UCSD-AML1 (cell line): Measurements from ENCODE around the gene RBMS3.

Source experiments
- DNase-seq: peaks from one replicate; lab custom pipeline; 2025; ENCODE audit not compliant: unreplicated experiment; lab: John Stamatoyannopoulos, UW

Gene RBMS3

GRCh38 chr3:29852767-29853166, 571.9 kb downstream of the RBMS3 start:
- DNase-seq: no peak

GRCh38 chr3:29853841-29854397, 573.0 kb downstream of the RBMS3 start:
- DNase-seq: no peak

DNA sequence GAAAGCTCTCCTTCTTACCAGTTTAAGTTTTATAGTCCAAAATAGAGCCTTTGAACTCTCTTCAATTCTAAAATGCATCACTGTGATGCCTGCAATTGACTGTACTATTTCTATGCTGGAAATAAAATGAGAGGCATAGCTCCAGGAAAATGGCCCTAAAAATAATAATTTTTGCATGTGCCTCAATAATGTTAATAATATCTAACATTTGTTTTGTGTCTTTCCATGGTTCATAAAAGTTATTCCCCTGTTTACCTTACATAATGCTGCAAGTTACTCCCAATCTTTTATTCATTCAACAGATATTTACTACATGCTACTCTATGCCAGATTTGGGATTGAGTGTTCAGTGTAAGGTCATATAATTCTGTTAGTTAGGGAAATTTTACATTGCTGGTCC, 574.0 kb downstream of the RBMS3 start:
- no peak for DNase-seq

GRCh38 chr3:29859726-29860270, 578.9 kb downstream of the RBMS3 start:
- DNase-seq: no peak

DNA sequence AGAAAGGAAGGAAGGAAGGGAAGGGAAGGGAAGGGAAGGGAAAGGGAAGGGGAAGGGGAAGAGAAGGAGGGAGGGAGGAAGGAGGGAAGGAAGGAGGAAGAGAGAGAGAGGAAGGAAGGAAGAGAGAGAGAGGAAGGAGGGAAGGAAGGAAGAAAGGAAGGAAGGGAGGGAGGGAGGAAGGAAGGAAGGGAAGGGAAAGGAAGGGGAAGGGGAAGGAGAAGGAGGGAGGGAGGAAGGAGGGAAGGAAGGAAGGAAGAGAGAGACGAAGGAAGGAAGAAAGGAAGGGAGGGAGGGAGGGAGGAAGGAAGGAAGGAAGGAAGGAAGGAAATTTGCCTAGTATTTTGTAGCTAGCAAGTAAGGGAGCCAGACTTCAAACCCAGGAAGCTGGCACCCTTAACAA, 583.9 kb downstream of the RBMS3 start:
- DNase-seq: no peak

- DNase-seq: no peak
Measured at GRCh38 chr3:29868543-29869101, 587.8 kb downstream of the RBMS3 start.

DNA sequence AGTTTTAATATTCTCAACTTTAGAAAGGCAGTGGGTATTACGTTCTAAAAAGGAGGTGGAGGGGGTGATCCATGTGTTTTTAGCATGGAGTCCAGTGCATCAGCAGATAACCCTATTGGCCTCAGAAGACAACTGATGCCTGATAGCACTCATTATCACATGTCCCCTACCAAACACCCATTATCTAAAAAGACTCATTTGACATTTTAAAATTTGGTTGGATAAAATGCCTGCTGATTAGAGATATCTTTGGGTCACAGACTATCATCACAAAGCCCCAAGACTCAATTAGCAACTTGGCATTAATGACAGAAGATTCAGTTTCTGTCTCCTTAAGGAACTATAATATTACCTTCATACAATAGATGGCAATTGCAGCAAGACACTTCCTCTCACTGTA, 589.3 kb downstream of the RBMS3 start:
- no peak for DNase-seq

DNA sequence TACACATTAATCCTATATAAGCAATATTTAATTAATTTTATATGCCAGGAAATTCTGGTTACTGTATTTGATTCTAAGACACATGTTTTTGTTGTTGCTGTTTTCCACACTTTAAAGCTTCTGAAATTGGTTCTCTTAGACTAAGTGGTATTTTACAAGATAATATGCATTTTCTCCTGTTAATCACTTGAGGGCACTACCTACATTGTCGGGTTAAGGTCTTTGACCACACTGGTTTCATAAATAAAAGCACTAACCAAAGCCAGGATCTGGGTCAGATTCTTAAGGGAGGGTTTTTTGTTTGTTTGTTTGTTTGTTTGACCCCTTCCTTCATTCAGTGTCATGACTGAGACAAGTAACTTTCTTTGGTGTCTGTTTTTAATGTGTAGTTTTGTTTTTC, 590.2 kb downstream of the RBMS3 start:
- no peak for DNase-seq

DNA sequence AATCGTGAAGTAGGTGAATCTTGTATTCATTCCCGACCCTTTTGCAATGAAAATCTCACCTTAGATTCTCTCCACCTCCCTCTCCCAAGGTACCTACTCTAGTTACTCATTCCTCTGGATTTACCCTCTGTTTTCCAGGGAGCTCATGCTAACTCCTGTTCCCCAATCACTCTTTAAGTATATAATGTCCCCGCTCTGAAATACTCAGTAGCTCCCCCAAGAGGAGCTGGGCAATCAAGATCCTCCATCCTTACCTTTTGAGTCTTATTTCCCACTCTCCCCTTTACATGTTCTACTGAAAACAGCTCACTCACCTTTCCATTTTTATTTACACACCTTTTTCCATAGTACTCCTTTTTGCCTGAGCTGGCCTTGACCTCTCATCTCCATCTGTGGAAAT, 599.9 kb downstream of the RBMS3 start:
- no peak for DNase-seq

DNA sequence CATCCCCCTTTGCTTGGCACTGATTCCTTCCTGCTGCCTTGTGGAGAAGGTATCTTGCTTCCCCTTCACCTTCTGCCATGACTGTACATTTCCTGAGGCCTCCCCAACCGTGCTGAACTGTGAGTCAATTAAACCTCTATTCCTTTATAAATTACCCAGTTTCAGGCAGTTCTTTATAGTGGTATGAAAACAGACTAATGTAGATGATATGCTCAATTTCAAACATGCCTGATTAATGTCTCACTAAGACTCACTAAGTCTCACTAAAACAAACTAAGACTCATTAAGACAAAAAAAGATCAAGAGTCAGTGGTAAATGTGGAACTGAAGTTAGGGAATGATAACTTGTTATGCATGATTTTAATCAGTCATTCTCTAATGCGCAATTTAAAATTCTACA, 606.6 kb downstream of the RBMS3 start:
- no peak for DNase-seq

- DNase-seq: no peak
Measured at GRCh38 chr3:29889215-29889614, 608.3 kb downstream of the RBMS3 start.

DNA sequence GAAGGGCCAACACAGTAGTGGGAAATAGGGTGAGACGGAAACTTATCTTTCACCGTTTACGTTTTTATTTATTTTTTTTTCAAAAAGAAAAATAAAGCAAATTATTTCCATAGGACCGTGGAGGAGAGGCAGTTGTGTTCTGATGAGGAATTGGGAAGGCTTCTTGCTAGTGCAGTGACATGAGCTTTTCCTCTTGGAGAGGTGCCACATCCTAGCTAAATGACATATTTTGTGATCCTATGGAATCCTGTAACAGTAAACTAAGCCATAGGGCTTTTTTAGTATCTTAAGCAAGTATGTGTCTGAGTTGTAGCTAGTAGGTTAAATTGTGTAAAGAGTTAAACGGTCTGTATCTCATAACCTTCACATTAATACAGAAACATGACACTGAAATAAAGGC, 609.9 kb downstream of the RBMS3 start:
- no peak for DNase-seq

DNA sequence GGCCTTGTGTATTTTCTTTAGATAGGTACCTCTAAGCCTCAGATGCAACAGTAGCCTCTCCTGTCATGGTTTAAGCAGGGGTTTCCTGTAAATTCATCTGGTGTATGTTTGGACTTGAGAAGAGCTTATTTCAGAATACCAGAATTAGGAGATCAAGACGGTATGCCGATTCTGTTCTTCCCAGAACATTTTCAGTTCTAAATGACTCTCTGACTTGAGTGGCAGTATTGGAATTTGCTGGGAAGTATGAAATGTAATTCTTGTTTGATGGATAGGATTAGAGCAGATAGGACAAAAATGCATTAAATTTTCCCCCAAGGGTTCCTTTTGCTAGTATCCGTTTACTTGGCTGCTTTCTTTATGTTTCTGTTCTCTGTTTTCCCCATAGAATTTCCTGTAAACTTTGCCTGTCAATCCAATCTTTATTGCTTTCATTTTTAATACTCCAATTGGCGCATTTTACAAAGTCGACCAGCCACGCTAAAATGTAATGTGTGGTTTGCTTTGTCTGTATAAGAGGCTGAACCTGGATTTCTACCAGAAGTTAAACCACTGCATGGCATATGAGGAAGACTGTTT, 612.2 kb downstream of the RBMS3 start:
- DNase-seq: no peak

GRCh38 chr3:29896856-29897255, 616.0 kb downstream of the RBMS3 start:
- no peak for DNase-seq

- no peak for DNase-seq
Measured at GRCh38 chr3:29898171-29898965, 617.5 kb downstream of the RBMS3 start.

- no peak for DNase-seq
Measured at GRCh38 chr3:29899021-29899420, 618.1 kb downstream of the RBMS3 start.

GRCh38 chr3:29901097-29901496, 620.2 kb downstream of the RBMS3 start:
- no peak for DNase-seq

- no peak for DNase-seq
Measured at GRCh38 chr3:29903600-29903999, 622.7 kb downstream of the RBMS3 start.

DNA sequence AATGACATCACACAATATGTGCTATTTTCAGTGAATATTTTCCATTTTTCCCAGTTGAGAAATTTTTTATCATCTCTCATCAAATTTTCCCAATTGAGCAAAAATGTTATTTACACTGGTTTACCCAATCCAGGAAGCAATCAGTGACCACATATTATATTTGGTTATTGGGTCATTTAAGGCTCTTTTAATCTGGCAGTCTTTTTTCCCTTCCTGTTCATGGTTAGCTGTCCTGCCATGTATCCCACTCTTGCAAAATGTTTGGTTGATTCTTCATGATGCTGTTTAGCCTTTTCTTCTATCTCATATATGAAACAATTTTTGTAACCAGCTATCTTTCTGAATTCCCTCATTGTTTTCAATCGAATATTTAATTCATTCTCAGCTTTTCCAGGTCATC, 626.0 kb downstream of the RBMS3 start:
- DNase-seq: no peak

DNA sequence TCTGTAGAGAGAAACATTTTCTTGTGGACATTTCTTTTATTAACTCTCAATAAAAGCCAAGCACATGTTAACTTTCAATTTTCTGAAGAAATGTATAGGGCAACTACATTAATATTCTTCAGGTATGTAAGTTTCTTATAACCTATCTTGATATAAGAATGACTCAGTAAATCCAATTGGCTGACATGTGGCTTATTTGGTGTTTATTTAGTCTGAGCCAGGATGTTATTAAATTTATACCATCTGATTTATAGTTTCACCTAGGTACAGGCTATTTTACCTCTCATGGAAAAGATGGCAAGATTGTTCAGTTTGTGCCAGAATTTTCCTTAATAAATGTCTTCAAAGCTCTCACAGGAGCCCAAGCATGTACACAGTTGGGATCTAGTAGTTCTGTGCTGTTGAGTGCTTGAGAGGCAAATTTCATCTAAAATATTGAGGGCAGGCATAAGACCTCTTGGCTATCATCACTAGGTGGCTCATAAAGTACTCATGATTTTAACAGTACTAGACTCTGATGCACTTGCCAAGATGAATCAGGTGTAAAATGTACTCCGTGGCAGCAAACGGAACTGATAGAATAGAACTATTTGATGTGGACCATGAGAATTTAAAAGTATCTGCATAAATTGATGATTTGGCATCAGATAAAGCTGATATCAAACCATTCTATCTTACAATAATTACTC, 631.9 kb downstream of the RBMS3 start:
- DNase-seq: no peak

DNA sequence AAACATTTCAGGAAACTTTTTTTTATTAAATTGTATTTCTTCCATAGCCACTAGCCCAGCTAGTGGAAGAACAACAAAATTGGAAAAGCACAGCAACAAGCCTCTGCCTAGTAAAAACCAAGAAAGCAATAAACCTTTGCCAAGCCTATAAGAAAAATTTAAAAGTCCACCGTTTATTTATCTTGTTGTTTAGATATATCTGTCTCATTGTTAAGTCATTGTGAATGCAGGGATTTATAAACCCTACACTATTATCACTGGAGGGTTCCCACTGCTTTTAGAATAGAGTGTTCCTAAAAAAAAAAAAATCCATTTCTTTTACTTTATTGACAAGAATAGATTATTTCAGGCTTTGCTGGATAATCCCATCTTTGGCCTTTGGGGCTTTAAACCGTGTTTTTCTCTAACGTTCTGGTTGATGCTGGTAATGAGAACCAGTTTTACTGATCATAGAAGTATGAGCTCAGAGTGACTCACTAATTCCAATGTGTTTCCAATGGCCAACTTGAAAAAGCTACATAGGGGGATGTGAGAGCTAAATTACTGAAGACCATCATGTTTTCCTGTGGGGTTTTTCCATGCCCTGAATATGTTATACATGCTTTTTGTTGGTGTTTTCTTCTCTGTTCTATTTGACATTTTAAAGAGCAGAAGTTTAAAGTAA, 634.1 kb downstream of the RBMS3 start:
- no peak for DNase-seq
